Choroid plexus epithelial cell (primary cell): Measurements from ENCODE around the gene LTBP1.

Source experiments
- DNase-seq: peaks from one replicate; pipeline ENCODE4 v3.0.0-alpha.2; 2010; ENCODE audit warnings: low read depth
- H3K4me3 ChIP-seq: 2 replicates; pipeline ENCODE4 v1.5.1; 2011; ENCODE audit warnings: low read depth, mild to moderate bottlenecking, control low read depth, low read length, moderate library complexity
- CTCF ChIP-seq: conservative IDR thresholded peaks from 2 replicates; pipeline ENCODE4 v1.5.1; 2011; ENCODE audit warnings: low read depth, mild to moderate bottlenecking, control low read depth, inconsistent platforms, low read length, moderate library complexity

The LTBP1 gene

GRCh38 chr2:33215983-33216382 lies 269.2 kb downstream of the LTBP1 start:
- no peak for TF ChIP-seq CTCF

GRCh38 chr2:33216508-33217182 lies 269.9 kb downstream of the LTBP1 start:
- DNase-seq: peak; percentile 63
- no peak overlapping the region for H3K4me3 ChIP-seq
- no peak for TF ChIP-seq CTCF

More at GRCh38 chr2:33215983-33216382, 269.2 kb downstream of the LTBP1 start:
- H3K4me3 ChIP-seq: no peak overlapping the region
- DNase-seq: no peak

GRCh38 chr2:33217406-33217805 lies 270.7 kb downstream of the LTBP1 start:
- H3K4me3 ChIP-seq: no peak overlapping the region
- no peak for TF ChIP-seq CTCF
- DNase-seq: no peak

GRCh38 chr2:33219114-33219513 lies 272.4 kb downstream of the LTBP1 start:
- no peak for TF ChIP-seq CTCF
- no peak for DNase-seq
- no peak overlapping the region for H3K4me3 ChIP-seq

- no peak overlapping the region for H3K4me3 ChIP-seq
- peak; percentile 56 for DNase-seq
- TF ChIP-seq CTCF: no peak
These were observed 273.1 kb downstream of the LTBP1 start for GRCh38 chr2:33219850-33220275.

- no peak for DNase-seq
- no peak for TF ChIP-seq CTCF
- H3K4me3 ChIP-seq: no peak overlapping the region
These were observed 273.8 kb downstream of the LTBP1 start for GRCh38 chr2:33220533-33220932.
